ENCODE measurements around the gene SPATA31E1.
"Not testable (repeated sequence)": the region's sequence is repeated elsewhere in the genome, so short reads cannot be mapped to it uniquely, and the experiment has no call there.

The SPATA31E1 gene

DNA sequence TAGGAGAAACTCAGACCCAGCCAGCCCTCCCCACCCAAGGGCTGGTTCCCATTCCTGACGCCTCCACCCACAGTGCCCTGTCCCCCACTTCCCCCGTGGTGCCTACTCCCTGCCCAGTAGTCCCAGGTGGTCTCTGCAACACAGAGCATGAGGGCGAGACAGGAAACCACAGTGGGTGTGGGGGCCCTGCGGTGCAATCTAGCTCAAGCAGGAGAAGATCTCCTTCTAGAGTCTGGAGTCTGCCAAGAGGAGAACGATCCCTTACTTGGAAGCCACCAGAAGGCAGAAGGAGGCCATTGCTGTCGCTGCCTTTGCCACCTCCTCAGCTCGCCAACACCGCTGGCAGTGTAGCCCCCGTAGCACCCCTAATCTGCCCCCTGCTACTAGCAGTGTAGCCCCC lies 55.2 kb downstream of the SPATA31E1 start:
- DNase-seq = not testable (repeated sequence)

DNA sequence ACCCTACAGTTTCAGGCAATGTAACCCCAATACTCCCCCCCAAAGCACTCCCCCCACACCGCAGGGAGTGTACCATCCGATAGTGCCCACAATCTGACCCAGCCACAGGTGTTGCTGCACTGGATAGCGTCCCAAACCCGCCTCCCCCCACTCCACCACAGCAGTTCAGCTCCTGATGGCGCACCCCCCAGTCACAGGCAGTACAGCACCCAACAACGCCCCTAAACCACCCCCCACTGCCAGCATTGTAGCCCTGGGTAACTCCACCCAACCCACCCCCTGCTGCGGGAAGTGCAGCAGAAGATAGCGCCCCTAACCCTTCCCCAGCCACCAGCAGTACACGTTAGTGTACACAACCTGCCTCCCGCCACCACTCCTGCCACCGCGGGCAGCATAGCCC lies 55.7 kb downstream of the SPATA31E1 start:
- DNase-seq = not testable (repeated sequence)

Data from cerebellar nuclear complex (tissue), 1 donor.